HepG2 (cell line): ENCODE data around the gene CFAP61. TPM values are rescaled to one million over a fixed set of nuclear protein-coding genes. Genes with fewer than 3 reads are reported as not detected.

Source experiments
- ATAC-seq: fragments of 200-7000 bp; cut with Tn5 transposase; 3 replicates; pipeline ENCODE4 v1.9.1; 2020; ENCODE audit warnings: mild to moderate bottlenecking, moderate library complexity
- BruUV-seq: library from RNA; stranded (reverse); fragments of 400-500 nt; replicated peaks from 2 replicates; lab custom pipeline; 2021; lab: Mats Ljungman, UMichigan
- CTCF ChIA-PET: fragments of 300-600 bp; formaldehyde crosslinking; extraction: SDS; loops from one replicate; lab custom pipeline; 2021; ENCODE audit warnings: low total read pairs, inconsistent platforms, low intra/inter-chr PET ratio; lab: Yijun Ruan, JAX
- POLR2A ChIA-PET: fragments of 350-600 bp; sonication (Branson Sonifier 250); formaldehyde crosslinking; loops from one replicate; lab custom pipeline; 2020; ENCODE audit warnings: antibody characterized with exemption, inconsistent platforms; lab: Yijun Ruan, JAX
- DNase-seq: peaks from one replicate; pipeline ENCODE4 v3.0.0-alpha.2; 2015; ENCODE audit warnings: low spot score
- FAIRE-seq: peaks from 3 replicates; lab custom pipeline; 2011; peaks lifted over from hg19 to GRCh38; lab: Jason Lieb, UNC
- H2AFZ ChIP-seq: one replicate; pipeline ENCODE4 v1.6.1; 2011; ENCODE audit warnings: low read length, inconsistent platforms
- H3K27ac ChIP-seq: fragments of 300-600 bp; 3 replicates; pipeline ENCODE4 v1.8.0; 2011; ENCODE audit warnings: mixed run types, mild to moderate bottlenecking, mixed read lengths, low read length, inconsistent platforms; ENCODE audit not compliant: insufficient read depth; ENCODE audit errors: extremely low read length
- H3K27me3 ChIP-seq, 2 experiments: fragments of 200-600 bp in 1 of 2; 2 replicates in 1 of 2; 3 replicates in 1 of 2; pipeline versions ENCODE4 v1.6.0 to v1.8.0; 2011; ENCODE audit warnings: low read length in 2 of 2, mild to moderate bottlenecking in 2 of 2, moderate library complexity in 2 of 2, inconsistent platforms in 1 of 2; ENCODE audit not compliant: insufficient read depth in 2 of 2, control insufficient read depth in 1 of 2
- H3K36me3 ChIP-seq, 2 experiments: fragments of 200-600 bp in 1 of 2; replicated peaks in 1 of 2; 2 replicates in 1 of 2; 3 replicates in 1 of 2; pipeline versions ENCODE4 v1.5.1 to v1.8.0; 2011; ENCODE audit warnings: low read length in 2 of 2, inconsistent platforms in 1 of 2; ENCODE audit not compliant: insufficient read depth in 2 of 2, control insufficient read depth in 1 of 2
- H3K4me1 ChIP-seq: 2 replicates; pipeline ENCODE4 v1.5.1; 2012; ENCODE audit warnings: low read length, inconsistent platforms; ENCODE audit not compliant: insufficient read depth
- H3K4me2 ChIP-seq: 2 replicates; pipeline ENCODE4 v1.6.0; 2011; ENCODE audit warnings: low read depth, low read length, inconsistent platforms
- H3K4me3 ChIP-seq, 3 experiments: fragments of 200-600 bp in 1 of 3; sonication (generic), shearing (Covaris generic) in 1 of 3; replicated peaks in 1 of 3; 2 replicates each; pipeline ENCODE4 v1.5.1; 2011 to 2016; ENCODE audit warnings: low read length in 3 of 3, inconsistent platforms in 2 of 3, low read depth in 2 of 3, mild to moderate bottlenecking in 2 of 3, control low read depth in 1 of 3, mixed read lengths in 1 of 3; ENCODE audit not compliant: insufficient read depth in 1 of 3
- H3K79me2 ChIP-seq: one replicate; pipeline ENCODE4 v1.6.1; 2011; ENCODE audit warnings: low read length, inconsistent platforms; ENCODE audit not compliant: insufficient read depth
- H3K9ac ChIP-seq: 2 replicates; pipeline ENCODE4 v1.6.0; 2011; ENCODE audit warnings: mild to moderate bottlenecking, low read depth, low read length, inconsistent platforms; ENCODE audit not compliant: insufficient read depth
- H3K9me3 ChIP-seq: 2 replicates; pipeline ENCODE4 v1.5.1; 2012; ENCODE audit warnings: mild to moderate bottlenecking, low read length
- H4K20me1 ChIP-seq: 2 replicates; pipeline ENCODE4 v1.6.0; 2011; ENCODE audit warnings: inconsistent platforms, mild to moderate bottlenecking, low read length, moderate library complexity; ENCODE audit not compliant: insufficient read depth
- ARNT ChIP-seq: fragments of 450-650 bp; IDR thresholded peaks from 2 replicates; pipeline ENCODE4 v1.6.1; 2017
- BHLHE40 ChIP-seq: IDR thresholded peaks from 2 replicates; pipeline ENCODE4 v1.6.1; 2011; ENCODE audit warnings: low read length, improper control_type of control experiment
- KDM5A ChIP-seq: fragments of 200-600 bp; sonication (generic); IDR thresholded peaks from 2 replicates; pipeline ENCODE4 v1.7.0; 2018; ENCODE audit warnings: antibody characterized with exemption, mild to moderate bottlenecking, low read length, borderline replicate concordance
- KDM6A ChIP-seq: IDR thresholded peaks from 2 replicates; pipeline ENCODE4 v1.6.1; 2016; ENCODE audit warnings: low read depth
- KLF16 ChIP-seq, 2 experiments: sonication (generic) in 1 of 2; formaldehyde crosslinking in 1 of 2; IDR thresholded peaks; 2 replicates each; pipeline versions ENCODE4 v1.6.1 to v1.8.0; 2016 to 2023; ENCODE audit warnings: missing genetic modification reagents in 2 of 2, missing compliant biosample characterization in 1 of 2
- NFKB2 ChIP-seq: sonication (generic); formaldehyde crosslinking; IDR thresholded peaks from 2 replicates; pipeline ENCODE4 v1.4.0; 2020; ENCODE audit warnings: missing genetic modification reagents, borderline replicate concordance
- RARA ChIP-seq: IDR thresholded peaks from 2 replicates; pipeline ENCODE4 v1.6.1; 2016; ENCODE audit warnings: missing genetic modification reagents, missing compliant biosample characterization
- SCMH1 ChIP-seq: sonication (generic); formaldehyde crosslinking; IDR thresholded peaks from 2 replicates; pipeline ENCODE4 v1.9.0; 2021; ENCODE audit warnings: missing genetic modification reagents, mild to moderate bottlenecking, borderline replicate concordance
- SMAD1 ChIP-seq: sonication (generic); formaldehyde crosslinking; IDR thresholded peaks from 2 replicates; pipeline ENCODE4 v1.4.0; 2020; ENCODE audit warnings: missing genetic modification reagents, low read depth, mild to moderate bottlenecking, borderline replicate concordance
- SMC3 ChIP-seq: IDR thresholded peaks from 2 replicates; pipeline ENCODE4 v1.6.1; 2011; ENCODE audit warnings: low read length, improper control_type of control experiment
- STAG1 ChIP-seq: sonication (generic); formaldehyde crosslinking; IDR thresholded peaks from 2 replicates; pipeline ENCODE4 v1.4.0; 2020; ENCODE audit warnings: missing genetic modification reagents
- TEAD3 ChIP-seq: optimal IDR thresholded peaks from 2 replicates; pipeline ENCODE3; 2016; ENCODE audit warnings: borderline replicate concordance
- XRCC5 ChIP-seq: fragments of 200-400 bp; formaldehyde crosslinking; optimal IDR thresholded peaks from 2 replicates; pipeline ENCODE3; 2017; ENCODE audit warnings: mild to moderate bottlenecking, low read length
- WGBS: methylation state at CpG from one replicate; pipeline ENCODE4 v1.1.6; 2017; ENCODE audit warnings: low lambda C conversion rate; 5-methylcytosine and 5-hydroxymethylcytosine counted together
- in situ Hi-C: cut with HindIII; loops from 2 replicates; pipeline ENCODE4 v1.10.0; 2017; ENCODE audit warnings: low pct_unique_long_range_greater_than_20kb; ENCODE audit not compliant: extremely low pct_ligation_motif_present
- intact Hi-C: fragments of 100-400 bp; cut with micrococcal nuclease; formaldehyde crosslinking; loops from one replicate; pipeline ENCODE4 v1.10.0; 2022; ENCODE audit not compliant: unreplicated experiment
- polyA plus RNA-seq, 8 experiments: library from polyadenylated mRNA; depleted of rRNA in 3 of 8; stranded (reverse) in 7 of 8; unstranded in 1 of 8; fragments of >200 nt; fragmentation: Illumina TruSeq in 4 of 8; extraction: Trizol in 4 of 8; gene quantifications; 2 replicates each; pipeline versions ENCODE4 v1.2.1 to v1.2.3, GENCODE V29; 2011 to 2016; ENCODE audit warnings: low read depth in 4 of 8, missing spikeins in 1 of 8, mixed read lengths in 1 of 8; ENCODE audit not compliant: insufficient read depth in 1 of 8
- total RNA-seq, 5 experiments: library from RNA; depleted of rRNA; stranded (reverse); fragments of >200 nt; fragmentation: Illumina TruSeq; extraction: Trizol; gene quantifications; 2 replicates each; pipeline ENCODE4 v1.2.3, GENCODE V29; 2016; ENCODE audit warnings: low read depth in 1 of 5
- TF ChIP-seq, protein P1 (sequence below): sonication (generic); formaldehyde crosslinking; IDR thresholded peaks from 2 replicates; pipeline ENCODE4 v1.8.0; 2022; ENCODE audit warnings: missing genetic modification reagents, mild to moderate bottlenecking, inconsistent platforms, borderline replicate concordance
- TF ChIP-seq, protein P2 (sequence below): sonication (generic); formaldehyde crosslinking; IDR thresholded peaks from 2 replicates; pipeline ENCODE4 v1.5.0; 2020; ENCODE audit warnings: mild to moderate bottlenecking, missing genetic modification reagents, moderate library complexity

Gene CFAP61
- total and polyA plus RNA-seq, 2 of the 13 experiments (the other 11 are each of a cell fraction or from before 2014, with no cell fraction given) = 0.27 TPM; not detected in 1

DNA sequence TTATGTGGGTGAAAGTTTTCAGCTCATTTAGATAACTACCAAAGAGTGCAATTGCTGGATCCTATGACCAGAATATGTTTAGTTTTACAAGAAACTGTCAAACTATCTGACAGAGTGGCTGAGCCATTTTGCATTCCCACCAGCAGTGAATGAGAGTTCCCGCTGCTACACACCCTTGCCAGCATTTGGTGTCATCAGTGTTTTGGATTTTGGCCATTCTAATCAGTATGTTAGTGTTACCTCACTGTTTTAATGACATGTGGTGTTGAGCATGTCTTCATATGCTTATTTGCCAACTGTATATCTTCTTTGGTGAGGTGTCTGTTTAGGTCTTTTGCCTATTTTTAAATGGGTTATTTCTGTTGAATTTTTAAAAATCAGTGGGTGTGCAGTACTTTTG lies 120.9 kb downstream of the CFAP61 start:
- ATAC-seq = no peak
- CTCF ChIA-PET = no interaction called here
- in situ Hi-C loops = no loop called here

DNA sequence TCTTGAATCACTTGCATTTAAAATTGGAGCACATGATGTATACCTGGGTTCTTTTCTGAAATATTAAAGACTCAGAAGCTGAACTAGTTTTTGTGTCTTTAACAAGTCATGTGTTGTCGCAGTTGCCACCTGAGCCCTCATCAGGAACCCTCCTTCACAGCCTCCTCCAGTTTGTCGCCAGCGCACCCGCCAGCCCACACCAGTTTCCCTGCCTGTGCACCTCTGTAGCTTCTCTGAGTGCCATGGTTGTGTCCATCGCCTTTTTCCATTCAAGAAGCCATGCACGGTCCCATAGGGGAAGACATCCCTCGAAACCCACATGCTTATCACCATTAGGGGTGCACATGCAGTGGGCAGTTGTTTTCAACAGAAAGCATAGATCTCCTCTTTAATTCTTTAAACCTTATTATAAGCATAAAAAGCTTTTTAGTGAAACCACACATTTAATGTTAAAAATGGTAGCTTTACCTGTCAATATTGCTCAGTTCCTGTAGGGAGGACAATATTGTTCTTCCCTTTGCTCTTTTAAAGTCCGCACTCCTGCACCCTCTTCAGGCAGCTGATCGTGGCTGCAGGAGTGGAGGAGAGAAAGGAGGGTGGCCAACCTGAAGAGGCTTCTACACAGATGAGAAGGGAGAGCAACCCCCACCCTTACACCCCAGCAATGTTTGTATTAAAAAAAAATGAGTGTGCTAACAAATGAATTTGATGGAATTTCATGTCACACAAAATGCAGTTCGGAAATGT lies 121.9 kb downstream of the CFAP61 start:
- Histone ChIP-seq H3K9ac (no peak overlapping the region), H3K9me3 (no peaks in the 10 kb centered on the region), H3K4me1 (no peaks in the 10 kb centered on the region), H3K79me2 (no peaks in the 10 kb centered on the region), H3K27me3 (no peaks in the 10 kb centered on the region; a peak in 1 of 5 replicates), H3K27ac (no peak overlapping the region), H3K36me3 (no peaks in the 10 kb centered on the region), H4K20me1 (no peaks in the 10 kb centered on the region), H3K4me3 (no peak overlapping the region), H2AFZ (no peak overlapping the region), H3K4me2 (no peak overlapping the region)
- 37% methylated on average over 10 of the region's 10 CpGs for WGBS
- intact Hi-C loops = no loop called here
- CTCF ChIA-PET = no interaction called here
- FAIRE-seq (peak; percentile 32), DNase-seq (no peak), ATAC-seq (peak; percentile 93)
- in situ Hi-C loops = no loop called here
- BruUV-seq = no TSS peak
- POLR2A ChIA-PET = no interaction called here
- peak; percentile 20; the same call in 1 of the 2 replicates for TF ChIP-seq STAG1 (CRISPR knock-in tag)
- TF ChIP-seq KDM6A (CRISPR knock-in tag) = no peak
- no peak for TF ChIP-seq KLF16 (CRISPR knock-in tag; IDR thresholded peaks at IDR 0.05)
- TF ChIP-seq XRCC5 = peak; percentile 55
- TF ChIP-seq, protein P1, sequence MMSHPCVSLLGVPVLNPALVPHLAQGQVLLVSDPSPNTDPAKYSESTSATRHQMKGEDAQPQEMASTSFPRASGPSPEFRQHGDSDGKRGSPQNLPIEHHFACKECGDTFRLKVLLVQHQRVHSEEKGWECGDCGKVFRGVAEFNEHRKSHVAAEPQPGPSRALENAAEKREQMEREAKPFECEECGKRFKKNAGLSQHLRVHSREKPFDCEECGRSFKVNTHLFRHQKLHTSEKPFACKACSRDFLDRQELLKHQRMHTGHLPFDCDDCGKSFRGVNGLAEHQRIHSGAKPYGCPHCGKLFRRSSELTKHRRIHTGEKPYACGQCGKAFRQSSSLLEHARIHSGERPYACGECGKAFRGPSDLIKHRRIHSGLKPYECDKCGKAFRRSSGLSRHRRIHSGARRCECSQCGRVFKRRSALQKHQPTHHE (CRISPR knock-in tag) = no peak
- TF ChIP-seq NFKB2 = no peak
- TF ChIP-seq, protein P2, sequence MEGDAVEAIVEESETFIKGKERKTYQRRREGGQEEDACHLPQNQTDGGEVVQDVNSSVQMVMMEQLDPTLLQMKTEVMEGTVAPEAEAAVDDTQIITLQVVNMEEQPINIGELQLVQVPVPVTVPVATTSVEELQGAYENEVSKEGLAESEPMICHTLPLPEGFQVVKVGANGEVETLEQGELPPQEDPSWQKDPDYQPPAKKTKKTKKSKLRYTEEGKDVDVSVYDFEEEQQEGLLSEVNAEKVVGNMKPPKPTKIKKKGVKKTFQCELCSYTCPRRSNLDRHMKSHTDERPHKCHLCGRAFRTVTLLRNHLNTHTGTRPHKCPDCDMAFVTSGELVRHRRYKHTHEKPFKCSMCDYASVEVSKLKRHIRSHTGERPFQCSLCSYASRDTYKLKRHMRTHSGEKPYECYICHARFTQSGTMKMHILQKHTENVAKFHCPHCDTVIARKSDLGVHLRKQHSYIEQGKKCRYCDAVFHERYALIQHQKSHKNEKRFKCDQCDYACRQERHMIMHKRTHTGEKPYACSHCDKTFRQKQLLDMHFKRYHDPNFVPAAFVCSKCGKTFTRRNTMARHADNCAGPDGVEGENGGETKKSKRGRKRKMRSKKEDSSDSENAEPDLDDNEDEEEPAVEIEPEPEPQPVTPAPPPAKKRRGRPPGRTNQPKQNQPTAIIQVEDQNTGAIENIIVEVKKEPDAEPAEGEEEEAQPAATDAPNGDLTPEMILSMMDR = peak; percentile 32; the same call in 1 of the 2 replicates
- TF ChIP-seq SMC3 = peak; percentile 2; the same call in 1 of the 2 replicates
- no peak for TF ChIP-seq SCMH1 (CRISPR knock-in tag)
- TF ChIP-seq ARNT = no peak
- TF ChIP-seq SMAD1 (CRISPR knock-in tag) = no peak
- TF ChIP-seq KDM5A = no peak
- no peak for TF ChIP-seq RARA (CRISPR knock-in tag)

More for the DNA sequence above, 120.9 kb downstream of the CFAP61 start:
- TF ChIP-seq TEAD3 (no peak), BHLHE40 (no peak)
- no TSS peak for BruUV-seq
- POLR2A ChIA-PET = no interaction called here
- H3K27me3 ChIP-seq = no peaks in the 10 kb centered on the region; a peak in 1 of 5 replicates
- WGBS = 0% methylated on average over 1 of the region's 1 CpG
- no peak for FAIRE-seq
- DNase-seq = no peak
- no peaks in the 10 kb centered on the region for H3K9me3 ChIP-seq
- H3K36me3 ChIP-seq = no peaks in the 10 kb centered on the region
- no peak overlapping the region for H3K4me3 ChIP-seq
- H3K27ac ChIP-seq = no peak overlapping the region
- intact Hi-C loops = no loop called here
- H4K20me1 ChIP-seq = no peaks in the 10 kb centered on the region
- no peak overlapping the region for H3K9ac ChIP-seq
- no peak overlapping the region for H3K4me2 ChIP-seq
- no peaks in the 10 kb centered on the region for H3K4me1 ChIP-seq
- H3K79me2 ChIP-seq = no peaks in the 10 kb centered on the region
- H2AFZ ChIP-seq = no peak overlapping the region
